Stimulated activated memory B cell treated with anti-CD40 and anti-IgM and Interleukin-4, amounts not matched to agents 10 μg/mL and 1 μg/mL and 100 μg/mL, for 72 hours (primary cell): ENCODE data around the gene KBTBD6.
"Not testable (repeated sequence)": the region's sequence is repeated elsewhere in the genome, so short reads cannot be mapped to it uniquely, and the experiment has no call there.

ENCODE experiments used
- ATAC-seq: fragments of 150-1000 bp; cut with Tn5 transposase; 2 replicates; pipeline ENCODE4 v1.10.0; 2021
- H3K27ac Mint-ChIP-seq: one replicate; pipeline ENCODE4 v1.8.0; 2022; ENCODE audit warnings: mild to moderate bottlenecking, mixed read lengths
- H3K27me3 Mint-ChIP-seq: one replicate; pipeline ENCODE4 v1.8.0; 2022; ENCODE audit warnings: mixed read lengths
- H3K36me3 Mint-ChIP-seq: one replicate; pipeline ENCODE4 v1.8.0; 2022; ENCODE audit warnings: mixed read lengths
- H3K4me1 Mint-ChIP-seq: one replicate; pipeline ENCODE4 v1.8.0; 2022; ENCODE audit warnings: mixed read lengths
- H3K4me3 Mint-ChIP-seq: one replicate; pipeline ENCODE4 v1.8.0; 2022; ENCODE audit warnings: mild to moderate bottlenecking, moderate library complexity, mixed read lengths
- H3K9me3 Mint-ChIP-seq: one replicate; pipeline ENCODE4 v1.8.0; 2022; ENCODE audit warnings: mixed read lengths

The KBTBD6 gene

GRCh38 chr13:41132512-41133152, at the start of gene KBTBD6:
Gene KBTBD6, minus strand, starts transcription at chr13:41132802. Its CDS starts 291 bp downstream, at chr13:41132511.
- peak within 1 kb of the TSS; percentile 73 for H3K27ac Mint-ChIP-seq
- ATAC-seq, result peak; percentile 99
- peaks cover 33% of the 10 kb centered on the region for H3K4me1 Mint-ChIP-seq
- no peaks in the 10 kb centered on the region for H3K36me3 Mint-ChIP-seq
- H3K9me3 Mint-ChIP-seq, result peaks cover 3% of the 10 kb centered on the region
- H3K4me3 Mint-ChIP-seq, result peak within 1 kb of the TSS; percentile 84
- H3K27me3 Mint-ChIP-seq, result no peaks in the 10 kb centered on the region

GRCh38 chr13:41182231-41182630, 49.6 kb upstream of the KBTBD6 start:
- H3K9me3 Mint-ChIP-seq, result no peaks in the 10 kb centered on the region
- H3K4me1 Mint-ChIP-seq, result no peaks in the 10 kb centered on the region
- H3K4me3 Mint-ChIP-seq, result no peak overlapping the region
- no peaks in the 10 kb centered on the region for H3K36me3 Mint-ChIP-seq
- no peak overlapping the region for H3K27ac Mint-ChIP-seq
- H3K27me3 Mint-ChIP-seq, result no peaks in the 10 kb centered on the region
- ATAC-seq, result no peak

- Mint-ChIP-seq H3K36me3 (peaks cover 4% of the 10 kb centered on the region), H3K4me3 (no peak overlapping the region), H3K27me3 (no peaks in the 10 kb centered on the region), H3K4me1 (no peaks in the 10 kb centered on the region), H3K9me3 (peaks cover under 1% of the 10 kb centered on the region), H3K27ac (no peak overlapping the region)
- peak; percentile 39 for ATAC-seq
These were observed 47.1 kb upstream of the KBTBD6 start for GRCh38 chr13:41179593-41180250.

GRCh38 chr13:41178040-41178439, 45.4 kb upstream of the KBTBD6 start:
- Mint-ChIP-seq H3K4me1 (no peaks in the 10 kb centered on the region), H3K27me3 (no peaks in the 10 kb centered on the region), H3K27ac (no peak overlapping the region), H3K4me3 (no peak overlapping the region), H3K36me3 (peaks cover 5% of the 10 kb centered on the region), H3K9me3 (peaks cover 3% of the 10 kb centered on the region)
- no peak for ATAC-seq

- H3K27me3 Mint-ChIP-seq, result no peaks in the 10 kb centered on the region
- no peaks in the 10 kb centered on the region for H3K4me1 Mint-ChIP-seq
- no peak overlapping the region for H3K4me3 Mint-ChIP-seq
- no peak for ATAC-seq
- H3K36me3 Mint-ChIP-seq, result peaks cover 9% of the 10 kb centered on the region
- no peak overlapping the region for H3K27ac Mint-ChIP-seq
- H3K9me3 Mint-ChIP-seq, result peaks cover 6% of the 10 kb centered on the region
These were observed 45.0 kb upstream of the KBTBD6 start for GRCh38 chr13:41177616-41178015.

- not testable (repeated sequence) for H3K27ac Mint-ChIP-seq
These were observed 43.0 kb upstream of the KBTBD6 start for GRCh38 chr13:41175576-41175975.

GRCh38 chr13:41162151-41162550, 29.5 kb upstream of the KBTBD6 start:
- ATAC-seq, result no peak
- Mint-ChIP-seq H3K36me3 (peaks cover 18% of the 10 kb centered on the region), H3K27me3 (no peaks in the 10 kb centered on the region), H3K27ac (no peak overlapping the region), H3K9me3 (peaks cover 8% of the 10 kb centered on the region), H3K4me3 (no peak overlapping the region), H3K4me1 (no peaks in the 10 kb centered on the region)

More at GRCh38 chr13:41175576-41175975, 43.0 kb upstream of the KBTBD6 start:
- H3K4me3 Mint-ChIP-seq, H3K9me3 Mint-ChIP-seq, H3K4me1 Mint-ChIP-seq, H3K27me3 Mint-ChIP-seq, ATAC-seq: not testable (repeated sequence)
- H3K36me3 Mint-ChIP-seq, result peaks cover 17% of the 10 kb centered on the region

- H3K27me3 Mint-ChIP-seq, result no peaks in the 10 kb centered on the region
- no peak for ATAC-seq
These were observed 26.6 kb upstream of the KBTBD6 start for GRCh38 chr13:41159174-41159573.

GRCh38 chr13:41157048-41157717, 24.6 kb upstream of the KBTBD6 start:
- Mint-ChIP-seq H3K4me1 (no peaks in the 10 kb centered on the region), H3K4me3 (no peak overlapping the region), H3K36me3 (peaks cover 14% of the 10 kb centered on the region), H3K27ac (no peak overlapping the region), H3K27me3 (no peaks in the 10 kb centered on the region), H3K9me3 (peaks cover 2% of the 10 kb centered on the region)
- no peak for ATAC-seq

More at GRCh38 chr13:41159174-41159573, 26.6 kb upstream of the KBTBD6 start:
- Mint-ChIP-seq H3K9me3 (peaks cover 5% of the 10 kb centered on the region), H3K27ac (no peak overlapping the region), H3K36me3 (peaks cover 13% of the 10 kb centered on the region), H3K4me1 (no peaks in the 10 kb centered on the region), H3K4me3 (no peak overlapping the region)

- no peak overlapping the region for H3K4me3 Mint-ChIP-seq
- H3K27me3 Mint-ChIP-seq, result no peaks in the 10 kb centered on the region
- H3K4me1 Mint-ChIP-seq, result no peaks in the 10 kb centered on the region
- ATAC-seq, result no peak
- no peak overlapping the region for H3K27ac Mint-ChIP-seq
- peaks cover 7% of the 10 kb centered on the region for H3K9me3 Mint-ChIP-seq
- peaks cover 20% of the 10 kb centered on the region for H3K36me3 Mint-ChIP-seq
These were observed 24.0 kb upstream of the KBTBD6 start for GRCh38 chr13:41156620-41157019.

GRCh38 chr13:41154042-41154441, 21.4 kb upstream of the KBTBD6 start:
- Mint-ChIP-seq H3K9me3 (peaks cover 18% of the 10 kb centered on the region), H3K27me3 (no peaks in the 10 kb centered on the region), H3K4me1 (no peaks in the 10 kb centered on the region), H3K4me3 (no peak overlapping the region), H3K27ac (no peak overlapping the region), H3K36me3 (peaks cover 43% of the 10 kb centered on the region)
- no peak for ATAC-seq

GRCh38 chr13:41152005-41152404, 19.4 kb upstream of the KBTBD6 start:
- H3K9me3 Mint-ChIP-seq, result peaks cover 24% of the 10 kb centered on the region
- H3K4me3 Mint-ChIP-seq, result no peak overlapping the region
- no peak overlapping the region for H3K27ac Mint-ChIP-seq
- peaks cover 58% of the 10 kb centered on the region for H3K36me3 Mint-ChIP-seq
- no peaks in the 10 kb centered on the region for H3K27me3 Mint-ChIP-seq
- ATAC-seq, result no peak
- no peaks in the 10 kb centered on the region for H3K4me1 Mint-ChIP-seq

GRCh38 chr13:41150058-41150457, 17.5 kb upstream of the KBTBD6 start:
- Mint-ChIP-seq H3K36me3 (peaks cover 72% of the 10 kb centered on the region), H3K4me3 (no peak overlapping the region), H3K27ac (no peak overlapping the region), H3K9me3 (peaks cover 27% of the 10 kb centered on the region), H3K27me3 (no peaks in the 10 kb centered on the region), H3K4me1 (no peaks in the 10 kb centered on the region)
- no peak for ATAC-seq

- ATAC-seq, result no peak
- Mint-ChIP-seq H3K4me3 (no peak overlapping the region), H3K9me3 (peaks cover 27% of the 10 kb centered on the region), H3K27ac (no peak overlapping the region), H3K4me1 (no peaks in the 10 kb centered on the region), H3K36me3 (peaks cover 70% of the 10 kb centered on the region), H3K27me3 (no peaks in the 10 kb centered on the region)
These were observed 16.0 kb upstream of the KBTBD6 start for GRCh38 chr13:41148419-41149283.
